ENCODE measurements around the gene PRDM16. TPM values are rescaled to one million over a fixed set of nuclear protein-coding genes. Genes with fewer than 3 reads are reported as not detected.

Gene PRDM16
- total and polyA plus RNA-seq, 2 of the 8 experiments (the other 6 are each of a cell fraction or from before 2014, with no cell fraction given), result 0.39 to 0.43 TPM

DNA sequence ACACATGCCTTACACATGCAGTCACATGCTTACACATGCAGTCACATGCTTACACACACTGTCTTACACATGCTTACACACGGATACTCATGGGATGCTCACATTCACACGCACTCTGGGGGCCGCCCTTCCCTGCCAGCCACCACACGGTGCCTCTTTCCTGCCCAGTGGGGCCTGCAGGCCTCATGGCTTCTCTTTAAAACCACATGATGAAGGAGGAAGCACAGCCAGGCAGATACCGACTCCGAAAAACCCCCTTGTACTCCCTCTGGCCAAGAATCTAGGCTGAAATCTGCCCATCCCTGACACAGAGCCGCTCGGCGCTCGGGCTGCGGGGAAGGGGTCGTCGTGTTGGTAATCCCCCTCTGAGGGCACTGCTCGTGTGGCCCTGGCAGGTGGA, 113.0 kb downstream of the PRDM16 start:
- H3K79me1 ChIP-seq (ENCODE audit: low read depth, low read length), result no peaks in the 10 kb centered on the region
- H3K27me3 ChIP-seq (replicated peaks in 1 of 4; ENCODE audit: control insufficient read depth in 3 of 4, extremely low read depth in 1 of 4, insufficient read depth in 3 of 4, low read length in 3 of 4), result 0 out of 7 replicates have a peak, but pooled peaks cover 0 to 2% (median 0%) of the 10 kb centered on the region in 4 experiments
- WGBS, 2 experiments (ENCODE audit: extremely low coverage in 1 of 2, insufficient coverage in 1 of 2, insufficient read length in 1 of 2, insufficient replicate concordance in 2 of 2, low coverage in 1 of 2, low lambda C conversion rate in 2 of 2, missing lambda C conversion rate in 1 of 2), result 93% methylated on average over 14 of the region's 14 CpGs; no CpG with 5 or more reads in 1 of the 2 experiments
- CTCF ChIA-PET (ENCODE audit: partially characterized antibody), result no interaction called here
- 0 out of 2 replicates have a peak overlapping the region, but pooled peaks have one; percentile 44 for H2BK12ac ChIP-seq (ENCODE audit: low read depth, low read length)
- POLR2A ChIA-PET (ENCODE audit: partially characterized antibody), result no interaction called here
- no peak overlapping the region for H2BK15ac ChIP-seq (ENCODE audit: low read length)
- peak overlapping the region; percentile 77 for H2AK5ac ChIP-seq (ENCODE audit: low read depth, low read length)
- H3K9me3 ChIP-seq (ENCODE audit: insufficient read depth in 2 of 2, low read depth in 1 of 2, low read length in 1 of 2), result peaks cover 11 to 12% of the 10 kb centered on the region in 2 experiments; a peak in 3 of 4 replicates
- H3K9ac ChIP-seq (replicated peaks in 1 of 4; ENCODE audit: extremely low read depth in 1 of 4, low read depth in 3 of 4, low read length in 3 of 4), result no peak overlapping the region
- H3K36me3 ChIP-seq (ENCODE audit: control insufficient read depth in 2 of 4, insufficient read depth in 4 of 4, low read length in 3 of 4), result no peaks in the 10 kb centered on the region; a peak in 1 of 8 replicates
- H3K4me1 ChIP-seq (replicated peaks in 1 of 4; ENCODE audit: control insufficient read depth in 3 of 4, insufficient read depth in 4 of 4, low read length in 3 of 4), result no peaks in the 10 kb centered on the region; a peak in 1 of 7 replicates
- no peak overlapping the region for H4K5ac ChIP-seq (ENCODE audit: insufficient read length, low read depth, low read length)
- TF ChIP-seq, protein P1, sequence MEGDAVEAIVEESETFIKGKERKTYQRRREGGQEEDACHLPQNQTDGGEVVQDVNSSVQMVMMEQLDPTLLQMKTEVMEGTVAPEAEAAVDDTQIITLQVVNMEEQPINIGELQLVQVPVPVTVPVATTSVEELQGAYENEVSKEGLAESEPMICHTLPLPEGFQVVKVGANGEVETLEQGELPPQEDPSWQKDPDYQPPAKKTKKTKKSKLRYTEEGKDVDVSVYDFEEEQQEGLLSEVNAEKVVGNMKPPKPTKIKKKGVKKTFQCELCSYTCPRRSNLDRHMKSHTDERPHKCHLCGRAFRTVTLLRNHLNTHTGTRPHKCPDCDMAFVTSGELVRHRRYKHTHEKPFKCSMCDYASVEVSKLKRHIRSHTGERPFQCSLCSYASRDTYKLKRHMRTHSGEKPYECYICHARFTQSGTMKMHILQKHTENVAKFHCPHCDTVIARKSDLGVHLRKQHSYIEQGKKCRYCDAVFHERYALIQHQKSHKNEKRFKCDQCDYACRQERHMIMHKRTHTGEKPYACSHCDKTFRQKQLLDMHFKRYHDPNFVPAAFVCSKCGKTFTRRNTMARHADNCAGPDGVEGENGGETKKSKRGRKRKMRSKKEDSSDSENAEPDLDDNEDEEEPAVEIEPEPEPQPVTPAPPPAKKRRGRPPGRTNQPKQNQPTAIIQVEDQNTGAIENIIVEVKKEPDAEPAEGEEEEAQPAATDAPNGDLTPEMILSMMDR (IDR thresholded peaks at IDR 0.05; ENCODE audit: control extremely low read depth in 1 of 3, insufficient read depth in 1 of 3, low read depth in 1 of 3, low read length in 3 of 3), result no peak
- TF ChIP-seq NANOG (IDR thresholded peaks at IDR 0.05; ENCODE audit: insufficient read depth, low read depth, low read length, poor library complexity, severe bottlenecking) (no peak), RXRA (IDR thresholded peaks at IDR 0.05; ENCODE audit: insufficient read depth, low read depth, low read length) (no peak), GABPA (IDR thresholded peaks at IDR 0.05; ENCODE audit: borderline replicate concordance, insufficient read depth, low read length) (no peak), ZNF274 (IDR thresholded peaks at IDR 0.05; ENCODE audit: borderline replicate concordance, extremely low read depth, low read length) (no peak), TAF1 (IDR thresholded peaks at IDR 0.05; ENCODE audit: low read depth, low read length) (no peak)
- peaks cover 0 to 2% of the 10 kb centered on the region in 2 experiments for H4K20me1 ChIP-seq (replicated peaks in 1 of 2; ENCODE audit: control insufficient read depth in 1 of 2, insufficient read depth in 2 of 2, low read length in 2 of 2)
- H3K56ac ChIP-seq (replicated peaks; ENCODE audit: insufficient read length, low read depth, low read length), result no peak overlapping the region
- no peak overlapping the region for H4K91ac ChIP-seq (replicated peaks; ENCODE audit: insufficient read length, low read length)
- no peaks in the 10 kb centered on the region for H3K79me2 ChIP-seq (ENCODE audit: control insufficient read depth in 1 of 2, insufficient read depth in 2 of 2, low read length in 2 of 2)
- H3K23me2 ChIP-seq (ENCODE audit: low read depth, low read length), result peaks cover under 1% of the 10 kb centered on the region; the same call in 1 of the 2 replicates
- H2AFZ ChIP-seq (ENCODE audit: low read length), result no peak overlapping the region
- no peak overlapping the region for H3K4ac ChIP-seq (replicated peaks; ENCODE audit: insufficient read length, low read depth, low read length)
- no peak overlapping the region for H3K4me2 ChIP-seq (ENCODE audit: insufficient read depth in 1 of 2, low read depth in 2 of 2, low read length in 2 of 2)
- no peak overlapping the region for H3K14ac ChIP-seq (ENCODE audit: insufficient read length)
- no peak overlapping the region for H3K23ac ChIP-seq (ENCODE audit: insufficient read length)
- FAIRE-seq (no peak), DNase-seq (ENCODE audit: low read depth in 1 of 2, low spot score in 2 of 2) (no peak)
- H3K18ac ChIP-seq (ENCODE audit: extremely low read depth, low read length), result no peak overlapping the region
- peak overlapping the region; percentile 40; the same call in 1 of the 2 replicates for H2BK5ac ChIP-seq (ENCODE audit: low read depth, low read length)
- no peak overlapping the region for H2BK120ac ChIP-seq (replicated peaks; ENCODE audit: low read depth, low read length)
- no peak overlapping the region for H3K27ac ChIP-seq (ENCODE audit: low read depth, low read length)
- H4K8ac ChIP-seq (ENCODE audit: extremely low read depth, insufficient read depth, low read length), result no peak overlapping the region
- no peak overlapping the region for H3K4me3 ChIP-seq (ENCODE audit: extremely low read depth in 1 of 4, insufficient read depth in 2 of 4, low read depth in 3 of 4, low read length in 4 of 4)
- no peak overlapping the region for H2BK20ac ChIP-seq (ENCODE audit: low read length)

All from H1 (cell line).